Measurements from ENCODE around the gene MAP3K5.
"Not testable (repeated sequence)": the region's sequence is repeated elsewhere in the genome, so short reads cannot be mapped to it uniquely, and the experiment has no call there.

DNA sequence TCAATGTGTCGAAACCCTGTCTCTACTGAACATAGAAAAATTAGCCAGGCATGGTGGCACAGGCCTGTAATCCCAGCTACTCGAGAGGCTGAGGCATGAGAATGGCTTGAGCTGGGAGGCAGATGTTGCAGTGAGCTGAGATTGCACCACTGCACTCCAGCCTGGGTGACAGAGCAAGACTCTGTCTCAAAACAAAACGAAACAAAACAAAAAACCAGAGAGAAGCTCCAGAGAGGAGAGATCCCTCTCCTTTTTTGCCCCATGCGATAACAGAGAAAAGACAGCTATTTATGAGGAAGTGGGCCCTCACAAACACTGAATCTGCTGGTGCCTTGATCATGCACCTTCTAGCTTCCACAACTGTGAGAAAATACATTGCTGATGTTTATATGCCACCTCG lies 31.5 kb downstream of the MAP3K5 start:
- not testable (repeated sequence) for TF ChIP-seq CTCF (IDR thresholded peaks at IDR 0.05; ENCODE audit: control extremely low read depth in 1 of 3, insufficient read depth in 1 of 3, low read depth in 1 of 3, low read length in 3 of 3); POLR2AphosphoS5 (IDR thresholded peaks at IDR 0.05; ENCODE audit: low read depth, low read length); POLR2A (IDR thresholded peaks at IDR 0.05; ENCODE audit: control extremely low read depth in 1 of 2, low read depth in 2 of 2, low read length in 2 of 2); FOSL1 (IDR thresholded peaks at IDR 0.05; ENCODE audit: insufficient read depth, low read depth, low read length); JUN (IDR thresholded peaks at IDR 0.05; ENCODE audit: low read depth, low read length); RNF2 (IDR thresholded peaks at IDR 0.05; ENCODE audit: borderline replicate concordance, low read depth, low read length, missing control alignments, poor library complexity, severe bottlenecking)

Measured in H1 (cell line).